HepG2 (cell line): ENCODE measurements around the gene CAMTA1. TPM values are rescaled to one million over a fixed set of nuclear protein-coding genes. Genes with fewer than 3 reads are reported as not detected.

Experiments
- ATAC-seq: fragments of 200-7000 bp; cut with Tn5 transposase; 3 replicates; pipeline ENCODE4 v1.9.1; 2020; ENCODE audit warnings: mild to moderate bottlenecking, moderate library complexity
- BruUV-seq: library from RNA; stranded (reverse); fragments of 400-500 nt; replicated peaks from 2 replicates; lab custom pipeline; 2021; lab: Mats Ljungman, UMichigan
- CTCF ChIA-PET: fragments of 300-600 bp; formaldehyde crosslinking; extraction: SDS; loops from one replicate; lab custom pipeline; 2021; ENCODE audit warnings: low total read pairs, inconsistent platforms, low intra/inter-chr PET ratio; lab: Yijun Ruan, JAX
- POLR2A ChIA-PET: fragments of 350-600 bp; sonication (Branson Sonifier 250); formaldehyde crosslinking; loops from one replicate; lab custom pipeline; 2020; ENCODE audit warnings: antibody characterized with exemption, inconsistent platforms; lab: Yijun Ruan, JAX
- DNase-seq: peaks from one replicate; pipeline ENCODE4 v3.0.0-alpha.2; 2015; ENCODE audit warnings: low spot score
- FAIRE-seq: peaks from 3 replicates; lab custom pipeline; 2011; peaks lifted over from hg19 to GRCh38; lab: Jason Lieb, UNC
- H2AFZ ChIP-seq: one replicate; pipeline ENCODE4 v1.6.1; 2011; ENCODE audit warnings: low read length, inconsistent platforms
- H3K27ac ChIP-seq: fragments of 300-600 bp; 3 replicates; pipeline ENCODE4 v1.8.0; 2011; ENCODE audit warnings: mixed run types, mild to moderate bottlenecking, mixed read lengths, low read length, inconsistent platforms; ENCODE audit not compliant: insufficient read depth; ENCODE audit errors: extremely low read length
- H3K27me3 ChIP-seq, 2 experiments: fragments of 200-600 bp in 1 of 2; 2 replicates in 1 of 2; 3 replicates in 1 of 2; pipeline versions ENCODE4 v1.6.0 to v1.8.0; 2011; ENCODE audit warnings: low read length in 2 of 2, mild to moderate bottlenecking in 2 of 2, moderate library complexity in 2 of 2, inconsistent platforms in 1 of 2; ENCODE audit not compliant: insufficient read depth in 2 of 2, control insufficient read depth in 1 of 2
- H3K36me3 ChIP-seq, 2 experiments: fragments of 200-600 bp in 1 of 2; replicated peaks in 1 of 2; 2 replicates in 1 of 2; 3 replicates in 1 of 2; pipeline versions ENCODE4 v1.5.1 to v1.8.0; 2011; ENCODE audit warnings: low read length in 2 of 2, inconsistent platforms in 1 of 2; ENCODE audit not compliant: insufficient read depth in 2 of 2, control insufficient read depth in 1 of 2
- H3K4me1 ChIP-seq: 2 replicates; pipeline ENCODE4 v1.5.1; 2012; ENCODE audit warnings: low read length, inconsistent platforms; ENCODE audit not compliant: insufficient read depth
- H3K4me2 ChIP-seq: 2 replicates; pipeline ENCODE4 v1.6.0; 2011; ENCODE audit warnings: low read depth, low read length, inconsistent platforms
- H3K4me3 ChIP-seq, 3 experiments: fragments of 200-600 bp in 1 of 3; sonication (generic), shearing (Covaris generic) in 1 of 3; replicated peaks in 1 of 3; 2 replicates each; pipeline ENCODE4 v1.5.1; 2011 to 2016; ENCODE audit warnings: low read length in 3 of 3, inconsistent platforms in 2 of 3, low read depth in 2 of 3, mild to moderate bottlenecking in 2 of 3, control low read depth in 1 of 3, mixed read lengths in 1 of 3; ENCODE audit not compliant: insufficient read depth in 1 of 3
- H3K79me2 ChIP-seq: one replicate; pipeline ENCODE4 v1.6.1; 2011; ENCODE audit warnings: low read length, inconsistent platforms; ENCODE audit not compliant: insufficient read depth
- H3K9ac ChIP-seq: 2 replicates; pipeline ENCODE4 v1.6.0; 2011; ENCODE audit warnings: mild to moderate bottlenecking, low read depth, low read length, inconsistent platforms; ENCODE audit not compliant: insufficient read depth
- H3K9me3 ChIP-seq: 2 replicates; pipeline ENCODE4 v1.5.1; 2012; ENCODE audit warnings: mild to moderate bottlenecking, low read length
- H4K20me1 ChIP-seq: 2 replicates; pipeline ENCODE4 v1.6.0; 2011; ENCODE audit warnings: inconsistent platforms, mild to moderate bottlenecking, low read length, moderate library complexity; ENCODE audit not compliant: insufficient read depth
- CENPX ChIP-seq: sonication (generic); formaldehyde crosslinking; IDR thresholded peaks from 2 replicates; pipeline ENCODE4 v1.9.0; 2021; ENCODE audit warnings: mild to moderate bottlenecking, missing genetic modification reagents, moderate library complexity
- MED1 ChIP-seq: sonication (generic); formaldehyde crosslinking; IDR thresholded peaks from 2 replicates; pipeline ENCODE4 v1.4.0; 2020; ENCODE audit warnings: missing genetic modification reagents
- NFRKB ChIP-seq: fragments of 450-650 bp; IDR thresholded peaks from 2 replicates; pipeline ENCODE4 v1.6.1; 2017
- SCMH1 ChIP-seq: sonication (generic); formaldehyde crosslinking; IDR thresholded peaks from 2 replicates; pipeline ENCODE4 v1.9.0; 2021; ENCODE audit warnings: missing genetic modification reagents, mild to moderate bottlenecking, borderline replicate concordance
- TP53 ChIP-seq: sonication (generic); formaldehyde crosslinking; conservative IDR thresholded peaks from 2 replicates; pipeline ENCODE4 v1.4.0; 2020; ENCODE audit warnings: missing genetic modification reagents
- ZNF124 ChIP-seq: sonication (generic); formaldehyde crosslinking; IDR thresholded peaks from 2 replicates; pipeline ENCODE4 v1.4.0; 2020; ENCODE audit warnings: missing genetic modification reagents
- ZNF550 ChIP-seq: sonication (generic); formaldehyde crosslinking; IDR thresholded peaks from 2 replicates; pipeline ENCODE4 v1.4.0; 2020; ENCODE audit warnings: mild to moderate bottlenecking, missing genetic modification reagents, borderline replicate concordance
- ZSCAN20 ChIP-seq: sonication (generic); formaldehyde crosslinking; IDR thresholded peaks from 2 replicates; pipeline ENCODE4 v1.4.0; 2020; ENCODE audit warnings: missing genetic modification reagents, mild to moderate bottlenecking, borderline replicate concordance
- WGBS: methylation state at CpG from one replicate; pipeline ENCODE4 v1.1.6; 2017; ENCODE audit warnings: low lambda C conversion rate; 5-methylcytosine and 5-hydroxymethylcytosine counted together
- in situ Hi-C: cut with HindIII; loops from 2 replicates; pipeline ENCODE4 v1.10.0; 2017; ENCODE audit warnings: low pct_unique_long_range_greater_than_20kb; ENCODE audit not compliant: extremely low pct_ligation_motif_present
- intact Hi-C: fragments of 100-400 bp; cut with micrococcal nuclease; formaldehyde crosslinking; loops from one replicate; pipeline ENCODE4 v1.10.0; 2022; ENCODE audit not compliant: unreplicated experiment
- polyA plus RNA-seq, 8 experiments: library from polyadenylated mRNA; depleted of rRNA in 3 of 8; stranded (reverse) in 7 of 8; unstranded in 1 of 8; fragments of >200 nt; fragmentation: Illumina TruSeq in 4 of 8; extraction: Trizol in 4 of 8; gene quantifications; 2 replicates each; pipeline versions ENCODE4 v1.2.1 to v1.2.3, GENCODE V29; 2011 to 2016; ENCODE audit warnings: low read depth in 4 of 8, missing spikeins in 1 of 8, mixed read lengths in 1 of 8; ENCODE audit not compliant: insufficient read depth in 1 of 8
- total RNA-seq, 5 experiments: library from RNA; depleted of rRNA; stranded (reverse); fragments of >200 nt; fragmentation: Illumina TruSeq; extraction: Trizol; gene quantifications; 2 replicates each; pipeline ENCODE4 v1.2.3, GENCODE V29; 2016; ENCODE audit warnings: low read depth in 1 of 5
- TF ChIP-seq, protein P1 (sequence below): sonication (generic); formaldehyde crosslinking; IDR thresholded peaks from 2 replicates; pipeline ENCODE4 v1.8.1; 2023; ENCODE audit warnings: mild to moderate bottlenecking, moderate library complexity, missing genetic modification reagents
- TF ChIP-seq, protein P2 (sequence below): sonication (generic); formaldehyde crosslinking; IDR thresholded peaks from 2 replicates; pipeline ENCODE4; 2020; ENCODE audit warnings: missing genetic modification reagents, mild to moderate bottlenecking, borderline replicate concordance
- TF ChIP-seq, protein P3 (sequence below): sonication (generic); formaldehyde crosslinking; IDR thresholded peaks from 2 replicates; pipeline ENCODE4 v1.4.0; 2020; ENCODE audit warnings: mild to moderate bottlenecking, missing genetic modification reagents

CAMTA1 gene
- total and polyA plus RNA-seq, 2 of the 13 experiments (the other 11 are each of a cell fraction or from before 2014, with no cell fraction given) = 25.0 to 36.4 TPM

DNA sequence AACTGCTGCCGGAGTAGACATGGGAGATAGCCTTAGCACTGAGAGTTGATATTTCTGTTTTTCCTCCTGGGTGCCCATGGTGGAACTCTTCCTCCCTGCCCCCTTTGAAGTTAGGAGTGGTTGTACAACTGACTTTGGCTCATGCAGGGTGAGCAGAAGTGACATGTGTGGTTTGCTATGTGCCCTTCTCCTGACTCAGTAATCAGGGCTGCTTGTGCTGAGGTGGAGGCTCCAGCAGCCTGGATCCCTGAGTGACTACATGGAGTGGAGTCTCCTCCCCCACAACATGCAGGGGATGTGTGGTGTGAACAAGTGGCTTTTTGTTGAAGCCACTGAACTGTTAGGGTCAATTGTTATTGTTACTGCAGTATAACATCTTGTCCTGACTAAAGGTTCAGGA lies 261.6 kb downstream of the CAMTA1 start:
- WGBS = 88% methylated on average over 1 of the region's 1 CpG
- FAIRE-seq (no peak), ATAC-seq (no peak), DNase-seq (no peak)
- ChIA-PET CTCF (no interaction called here), POLR2A (no interaction called here)
- in situ Hi-C loops = no loop called here
- H3K36me3 ChIP-seq = no peaks in the 10 kb centered on the region
- no peak overlapping the region for H3K9ac ChIP-seq
- H3K9me3 ChIP-seq = no peaks in the 10 kb centered on the region
- H3K4me1 ChIP-seq = no peaks in the 10 kb centered on the region
- no peaks in the 10 kb centered on the region for H3K79me2 ChIP-seq
- no peak overlapping the region for H3K4me2 ChIP-seq
- intact Hi-C loops = no loop called here
- BruUV-seq = no TSS peak
- H2AFZ ChIP-seq = no peak overlapping the region
- H3K27me3 ChIP-seq = peaks cover 1 to 55% of the 10 kb centered on the region in 2 experiments; a peak in 3 of 5 replicates
- H3K27ac ChIP-seq = no peak overlapping the region
- H3K4me3 ChIP-seq = no peak overlapping the region
- peaks cover 5% of the 10 kb centered on the region; the same call in 1 of the 2 replicates for H4K20me1 ChIP-seq
- TF ChIP-seq MED1 (CRISPR knock-in tag) = no peak
- TF ChIP-seq SCMH1 (CRISPR knock-in tag) = no peak
- no peak for TF ChIP-seq NFRKB
- no peak for TF ChIP-seq ZSCAN20 (CRISPR knock-in tag)
- TF ChIP-seq, protein P1, sequence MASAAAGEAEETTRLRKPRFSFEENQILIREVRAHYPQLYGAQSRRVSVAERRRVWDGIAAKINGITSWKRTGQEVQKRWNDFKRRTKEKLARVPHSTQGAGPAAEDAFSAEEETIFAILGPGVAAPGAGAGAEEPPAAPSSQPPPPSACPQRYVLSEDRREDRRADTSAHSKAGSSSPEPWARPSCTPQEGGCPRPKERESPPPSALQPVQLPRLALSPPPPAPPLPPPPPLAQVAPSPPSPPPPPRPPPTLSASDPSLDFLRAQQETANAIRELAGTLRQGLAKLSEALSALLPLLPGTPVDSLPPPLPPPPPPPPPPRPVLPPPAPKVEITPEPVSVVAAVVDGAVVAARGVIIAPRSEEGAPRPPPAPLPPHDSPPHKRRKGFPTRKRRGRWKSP = no peak
- no peak for TF ChIP-seq CENPX (CRISPR knock-in tag)
- TF ChIP-seq TP53 (CRISPR knock-in tag) = no peak
- TF ChIP-seq, protein P2, sequence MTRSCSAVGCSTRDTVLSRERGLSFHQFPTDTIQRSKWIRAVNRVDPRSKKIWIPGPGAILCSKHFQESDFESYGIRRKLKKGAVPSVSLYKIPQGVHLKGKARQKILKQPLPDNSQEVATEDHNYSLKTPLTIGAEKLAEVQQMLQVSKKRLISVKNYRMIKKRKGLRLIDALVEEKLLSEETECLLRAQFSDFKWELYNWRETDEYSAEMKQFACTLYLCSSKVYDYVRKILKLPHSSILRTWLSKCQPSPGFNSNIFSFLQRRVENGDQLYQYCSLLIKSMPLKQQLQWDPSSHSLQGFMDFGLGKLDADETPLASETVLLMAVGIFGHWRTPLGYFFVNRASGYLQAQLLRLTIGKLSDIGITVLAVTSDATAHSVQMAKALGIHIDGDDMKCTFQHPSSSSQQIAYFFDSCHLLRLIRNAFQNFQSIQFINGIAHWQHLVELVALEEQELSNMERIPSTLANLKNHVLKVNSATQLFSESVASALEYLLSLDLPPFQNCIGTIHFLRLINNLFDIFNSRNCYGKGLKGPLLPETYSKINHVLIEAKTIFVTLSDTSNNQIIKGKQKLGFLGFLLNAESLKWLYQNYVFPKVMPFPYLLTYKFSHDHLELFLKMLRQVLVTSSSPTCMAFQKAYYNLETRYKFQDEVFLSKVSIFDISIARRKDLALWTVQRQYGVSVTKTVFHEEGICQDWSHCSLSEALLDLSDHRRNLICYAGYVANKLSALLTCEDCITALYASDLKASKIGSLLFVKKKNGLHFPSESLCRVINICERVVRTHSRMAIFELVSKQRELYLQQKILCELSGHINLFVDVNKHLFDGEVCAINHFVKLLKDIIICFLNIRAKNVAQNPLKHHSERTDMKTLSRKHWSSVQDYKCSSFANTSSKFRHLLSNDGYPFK = no peak
- no peak for TF ChIP-seq ZNF124
- TF ChIP-seq, protein P3, sequence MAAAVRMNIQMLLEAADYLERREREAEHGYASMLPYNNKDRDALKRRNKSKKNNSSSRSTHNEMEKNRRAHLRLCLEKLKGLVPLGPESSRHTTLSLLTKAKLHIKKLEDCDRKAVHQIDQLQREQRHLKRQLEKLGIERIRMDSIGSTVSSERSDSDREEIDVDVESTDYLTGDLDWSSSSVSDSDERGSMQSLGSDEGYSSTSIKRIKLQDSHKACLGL (CRISPR knock-in tag) = no peak
- no peak for TF ChIP-seq ZNF550 (CRISPR knock-in tag)
